ENCODE data around the gene LHX1. TPM values are rescaled to one million over a fixed set of nuclear protein-coding genes. Genes with fewer than 3 reads are reported as not detected.

LHX1 gene
- total RNA-seq, 1 donor from 2014 or later: 0.07 TPM

GRCh38 chr17:36950027-36950426 lies 12.8 kb downstream of the LHX1 start:
- intact Hi-C loops (cut with micrococcal nuclease): no loop called here

- intact Hi-C loops (cut with micrococcal nuclease): no loop called here
Measured at GRCh38 chr17:36951084-36951789, 14.0 kb downstream of the LHX1 start.

- intact Hi-C loops (cut with micrococcal nuclease): no loop called here
Measured at GRCh38 chr17:36971508-36971907, 34.2 kb downstream of the LHX1 start.

GRCh38 chr17:36972186-36972700 lies 35.0 kb downstream of the LHX1 start:
- intact Hi-C loops (cut with micrococcal nuclease): no loop called here

- intact Hi-C loops (cut with micrococcal nuclease): no loop called here
Measured at GRCh38 chr17:36972905-36973304, 35.6 kb downstream of the LHX1 start.

GRCh38 chr17:36975922-36976515 lies 38.7 kb downstream of the LHX1 start:
- intact Hi-C loops (cut with micrococcal nuclease): no loop called here

- intact Hi-C loops (cut with micrococcal nuclease): no loop called here
Measured at GRCh38 chr17:36977066-36977465, 39.8 kb downstream of the LHX1 start.

GRCh38 chr17:36977568-36977967 lies 40.3 kb downstream of the LHX1 start:
- intact Hi-C loops (cut with micrococcal nuclease): no loop called here

- intact Hi-C loops (cut with micrococcal nuclease): no loop called here
Measured at GRCh38 chr17:36978810-36979564, 41.7 kb downstream of the LHX1 start.

GRCh38 chr17:36979565-36979941 lies 42.3 kb downstream of the LHX1 start:
- intact Hi-C loops (cut with micrococcal nuclease): no loop called here

- intact Hi-C loops (cut with micrococcal nuclease): no loop called here
Measured at GRCh38 chr17:36980280-36980761, 43.0 kb downstream of the LHX1 start.

GRCh38 chr17:36983618-36984017 lies 46.3 kb downstream of the LHX1 start:
- intact Hi-C loops (cut with micrococcal nuclease): no loop called here

- intact Hi-C loops (cut with micrococcal nuclease): no loop called here
Measured at GRCh38 chr17:36989173-36989572, 51.9 kb downstream of the LHX1 start.

GRCh38 chr17:36992701-36993100 lies 55.4 kb downstream of the LHX1 start:
- intact Hi-C loops (cut with micrococcal nuclease): no loop called here

- intact Hi-C loops (cut with micrococcal nuclease): no loop called here
Measured at GRCh38 chr17:36993227-36993626, 56.0 kb downstream of the LHX1 start.

Other genes with a start within 250 kb of the LHX1 start
- 82.2 and 82.8 TPM in 2 replicates for gene AATF, start 11.5 kb downstream of the LHX1 start, total RNA-seq

All from T-helper 1 cell treated with Interleukin-12 subunit alpha and Interleukin-12 subunit beta and Interleukin-4 antibody, amounts not matched to agents 30 ng/mL and 1 ng/mL, for 36 hours (primary cell).